ENCODE data around the gene PRKCB. TPM values are rescaled to one million over a fixed set of nuclear protein-coding genes. Genes with fewer than 3 reads are reported as not detected.

The PRKCB gene
- total RNA-seq, 1 experiment from 2014 or later = not detected

DNA sequence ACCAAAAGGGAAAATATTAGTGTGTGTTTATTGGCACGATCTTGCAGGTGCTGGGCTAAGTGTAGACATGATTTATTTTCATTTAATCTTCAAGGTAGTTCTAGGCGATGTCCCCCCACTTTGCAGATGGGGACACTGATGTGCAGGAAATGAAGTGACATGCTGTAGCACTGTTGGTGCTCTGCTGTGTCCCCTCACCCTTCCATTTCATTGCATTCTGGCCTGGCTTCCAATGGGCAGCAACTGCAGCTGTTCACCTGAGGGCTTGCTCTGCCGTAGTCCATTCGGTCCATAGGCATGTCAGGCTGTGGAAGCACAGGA lies 123.9 kb downstream of the PRKCB start:
- DNase-seq (ENCODE audit: unreplicated experiment) = no peak
- intact Hi-C loops (cut with micrococcal nuclease) = no loop called here
- no TSS peak for BruUV-seq (replicated peaks)
- TF ChIP-seq, protein P1, sequence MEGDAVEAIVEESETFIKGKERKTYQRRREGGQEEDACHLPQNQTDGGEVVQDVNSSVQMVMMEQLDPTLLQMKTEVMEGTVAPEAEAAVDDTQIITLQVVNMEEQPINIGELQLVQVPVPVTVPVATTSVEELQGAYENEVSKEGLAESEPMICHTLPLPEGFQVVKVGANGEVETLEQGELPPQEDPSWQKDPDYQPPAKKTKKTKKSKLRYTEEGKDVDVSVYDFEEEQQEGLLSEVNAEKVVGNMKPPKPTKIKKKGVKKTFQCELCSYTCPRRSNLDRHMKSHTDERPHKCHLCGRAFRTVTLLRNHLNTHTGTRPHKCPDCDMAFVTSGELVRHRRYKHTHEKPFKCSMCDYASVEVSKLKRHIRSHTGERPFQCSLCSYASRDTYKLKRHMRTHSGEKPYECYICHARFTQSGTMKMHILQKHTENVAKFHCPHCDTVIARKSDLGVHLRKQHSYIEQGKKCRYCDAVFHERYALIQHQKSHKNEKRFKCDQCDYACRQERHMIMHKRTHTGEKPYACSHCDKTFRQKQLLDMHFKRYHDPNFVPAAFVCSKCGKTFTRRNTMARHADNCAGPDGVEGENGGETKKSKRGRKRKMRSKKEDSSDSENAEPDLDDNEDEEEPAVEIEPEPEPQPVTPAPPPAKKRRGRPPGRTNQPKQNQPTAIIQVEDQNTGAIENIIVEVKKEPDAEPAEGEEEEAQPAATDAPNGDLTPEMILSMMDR (IDR thresholded peaks at IDR 0.05; ENCODE audit: unreplicated experiment) = no peak
- no peaks in the 10 kb centered on the region for H3K9me3 Mint-ChIP-seq (ENCODE audit: unreplicated experiment)
- no peaks in the 10 kb centered on the region for H3K4me1 Mint-ChIP-seq (ENCODE audit: insufficient read depth, unreplicated experiment)
- H3K4me3 Mint-ChIP-seq (ENCODE audit: unreplicated experiment) = no peak overlapping the region
- peaks cover 63% of the 10 kb centered on the region for H3K27me3 Mint-ChIP-seq (ENCODE audit: insufficient read depth, unreplicated experiment)
- ChIA-PET POLR2A (no interaction called here), CTCF (interaction anchor here (0.8 kb wide), 1 partner anchor 159 kb away, joined by 3 read pairs; no protein-coding TSS in a partner anchor)
- no peak overlapping the region for H3K27ac Mint-ChIP-seq (ENCODE audit: low read depth, unreplicated experiment)
- H3K36me3 Mint-ChIP-seq (ENCODE audit: insufficient read depth, unreplicated experiment) = no peaks in the 10 kb centered on the region

DNA sequence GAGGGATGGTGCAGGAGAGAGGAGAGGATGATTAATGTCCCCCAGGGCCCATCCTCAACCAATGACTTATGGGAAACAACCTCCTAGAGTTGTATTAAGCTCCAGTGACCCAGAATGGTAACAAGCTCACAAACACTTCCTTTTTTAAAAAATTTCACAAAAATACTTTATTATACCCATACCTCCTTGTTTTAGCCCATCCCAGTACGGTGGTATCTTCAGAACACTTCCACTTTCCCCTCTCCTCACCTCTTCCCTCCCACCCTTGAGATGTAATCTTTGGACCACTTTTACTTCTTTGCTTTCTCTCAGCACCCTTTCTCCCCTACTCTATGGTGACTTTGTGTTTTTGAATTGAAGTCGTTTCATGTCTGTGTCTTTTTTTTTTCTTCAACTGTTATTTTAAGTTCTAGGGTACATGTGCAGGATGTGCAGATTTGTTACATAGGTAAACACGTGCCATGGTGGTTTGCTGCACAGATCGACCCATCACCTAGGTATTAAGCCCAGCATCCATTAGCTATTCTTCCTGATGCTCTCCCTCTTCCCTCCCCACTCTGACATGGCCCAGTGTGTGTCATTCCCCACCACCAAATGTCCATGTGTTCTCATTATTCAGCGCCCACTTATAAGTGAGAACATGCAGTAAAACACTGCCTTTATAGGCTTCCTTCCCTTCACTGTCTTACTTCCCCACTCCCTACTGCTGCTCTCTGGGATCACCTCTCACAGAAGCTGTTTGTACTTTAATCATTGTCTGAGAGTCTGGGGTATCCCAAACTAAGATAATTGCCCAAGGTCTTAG lies 124.5 kb downstream of the PRKCB start:
- POLR2A ChIA-PET = no interaction called here
- BruUV-seq (replicated peaks) = no TSS peak

DNA sequence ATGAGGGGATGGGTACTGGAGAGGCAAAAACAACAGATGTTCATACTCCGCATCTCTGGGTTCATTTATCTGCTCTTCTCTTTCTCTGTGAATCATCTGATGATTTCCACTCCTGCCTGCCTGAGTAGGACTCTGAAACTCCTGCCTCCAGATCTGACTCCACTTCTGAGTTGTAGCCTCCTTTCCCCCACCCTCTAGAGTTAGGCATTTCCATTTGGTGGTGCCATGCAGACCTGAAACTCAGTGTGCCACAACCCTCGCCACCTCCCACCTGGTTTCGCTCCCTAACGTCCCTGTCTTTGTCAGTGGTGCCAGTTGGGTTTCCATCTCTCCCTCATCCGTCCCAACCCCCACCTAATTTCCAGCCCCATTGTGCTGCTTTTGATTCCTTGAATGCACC lies 126.2 kb downstream of the PRKCB start:
- no peak for DNase-seq (ENCODE audit: unreplicated experiment)
- intact Hi-C loops (cut with micrococcal nuclease) = no loop called here
- Mint-ChIP-seq H3K4me1 (ENCODE audit: insufficient read depth, unreplicated experiment) (no peaks in the 10 kb centered on the region), H3K27ac (ENCODE audit: low read depth, unreplicated experiment) (no peak overlapping the region), H3K4me3 (ENCODE audit: unreplicated experiment) (no peak overlapping the region), H3K9me3 (ENCODE audit: unreplicated experiment) (no peaks in the 10 kb centered on the region), H3K27me3 (ENCODE audit: insufficient read depth, unreplicated experiment) (peaks cover 75% of the 10 kb centered on the region), H3K36me3 (ENCODE audit: insufficient read depth, unreplicated experiment) (no peaks in the 10 kb centered on the region)
- TF ChIP-seq, protein P1 (IDR thresholded peaks at IDR 0.05; ENCODE audit: unreplicated experiment) = no peak
- CTCF ChIA-PET = no interaction called here
- no TSS peak for BruUV-seq (replicated peaks)
- POLR2A ChIA-PET = no interaction called here

More for the DNA sequence above, 124.5 kb downstream of the PRKCB start:
- no peak for DNase-seq (ENCODE audit: unreplicated experiment)
- CTCF ChIA-PET = interaction anchor here (0.7 kb wide), 1 partner anchor 367 kb away, joined by 4 read pairs; no protein-coding TSS in a partner anchor
- H3K27me3 Mint-ChIP-seq (ENCODE audit: insufficient read depth, unreplicated experiment) = peaks cover 63% of the 10 kb centered on the region
- no peaks in the 10 kb centered on the region for H3K4me1 Mint-ChIP-seq (ENCODE audit: insufficient read depth, unreplicated experiment)
- H3K27ac Mint-ChIP-seq (ENCODE audit: low read depth, unreplicated experiment) = no peak overlapping the region
- H3K9me3 Mint-ChIP-seq (ENCODE audit: unreplicated experiment) = no peaks in the 10 kb centered on the region
- no peak overlapping the region for H3K4me3 Mint-ChIP-seq (ENCODE audit: unreplicated experiment)
- no peaks in the 10 kb centered on the region for H3K36me3 Mint-ChIP-seq (ENCODE audit: insufficient read depth, unreplicated experiment)
- TF ChIP-seq, protein P1 (IDR thresholded peaks at IDR 0.05; ENCODE audit: unreplicated experiment) = no peak
- intact Hi-C loops (cut with micrococcal nuclease) = no loop called here

DNA sequence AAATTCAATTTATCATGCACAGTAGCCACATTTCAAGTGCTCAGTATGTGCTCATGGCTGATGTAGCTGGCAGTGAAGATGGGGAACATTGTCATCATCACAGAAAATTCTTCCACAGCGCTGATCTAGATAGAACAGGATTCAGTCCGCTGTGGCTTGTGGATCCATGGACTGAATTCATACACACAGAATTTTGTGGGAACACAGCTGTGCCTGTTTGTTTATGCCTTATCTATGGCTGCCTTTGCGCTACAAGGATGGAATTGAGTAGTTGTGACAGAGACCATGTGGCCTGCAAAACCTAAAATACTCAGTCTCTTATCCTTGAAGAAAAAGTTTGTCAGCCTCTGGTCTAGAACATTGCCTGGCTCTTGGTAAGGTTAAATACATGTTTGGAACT lies 128.4 kb downstream of the PRKCB start:
- BruUV-seq (replicated peaks) = no TSS peak
- Mint-ChIP-seq H3K9me3 (ENCODE audit: unreplicated experiment) (no peaks in the 10 kb centered on the region), H3K36me3 (ENCODE audit: insufficient read depth, unreplicated experiment) (no peaks in the 10 kb centered on the region), H3K27ac (ENCODE audit: low read depth, unreplicated experiment) (no peak overlapping the region), H3K4me3 (ENCODE audit: unreplicated experiment) (no peak overlapping the region), H3K27me3 (ENCODE audit: insufficient read depth, unreplicated experiment) (peaks cover 90% of the 10 kb centered on the region), H3K4me1 (ENCODE audit: insufficient read depth, unreplicated experiment) (no peaks in the 10 kb centered on the region)
- DNase-seq (ENCODE audit: unreplicated experiment) = no peak
- ChIA-PET CTCF (no interaction called here), POLR2A (no interaction called here)
- TF ChIP-seq, protein P1 (IDR thresholded peaks at IDR 0.05; ENCODE audit: unreplicated experiment) = no peak
- intact Hi-C loops (cut with micrococcal nuclease) = no loop called here
